ENCODE data around the gene DNAH6.
"Not testable (repeated sequence)": the region's sequence is repeated elsewhere in the genome, so short reads cannot be mapped to it uniquely, and the experiment has no call there.

DNAH6 gene

DNA sequence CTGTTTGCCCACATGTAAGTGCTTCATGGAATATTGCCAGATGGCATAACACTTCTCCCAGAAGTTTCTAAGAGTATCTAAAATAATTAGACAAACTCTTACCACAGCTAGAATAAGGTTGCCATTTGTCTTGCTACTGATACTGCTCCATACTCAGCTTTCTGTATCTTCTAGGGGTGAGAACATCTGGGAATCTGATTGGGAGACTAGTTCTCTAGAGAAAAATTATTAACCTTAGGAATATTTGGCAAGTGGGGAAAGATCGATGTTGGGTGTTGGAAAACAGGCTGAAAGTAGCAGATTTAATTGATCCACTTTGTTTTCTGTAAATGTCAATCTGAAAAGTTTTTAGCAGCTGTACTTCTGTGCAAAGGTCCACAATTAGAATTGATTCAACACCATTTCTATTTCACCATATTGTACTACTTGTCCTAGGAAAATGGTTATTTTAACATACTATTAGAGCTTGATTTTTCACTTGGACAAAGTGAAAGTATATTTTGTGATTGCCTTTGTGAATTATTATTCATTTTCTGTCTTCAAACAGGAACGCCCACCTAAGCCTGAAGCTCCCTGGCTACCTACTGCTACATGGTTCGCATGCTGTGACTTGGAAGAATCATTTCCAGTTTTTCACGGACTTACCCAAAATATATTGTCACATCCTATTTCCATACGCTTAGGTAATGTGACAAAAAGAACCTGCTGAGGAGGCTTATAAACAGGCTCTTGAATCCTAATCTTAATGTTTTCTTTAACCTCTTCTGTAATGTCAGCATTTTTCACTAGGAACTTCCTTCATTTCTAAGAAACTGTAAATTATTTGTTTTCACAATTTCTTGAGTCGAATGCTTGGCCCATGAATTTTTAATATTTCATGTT, 216.8 kb downstream of the DNAH6 start:
- no peak for DNase-seq (ENCODE audit: low spot score)
- no peak for FAIRE-seq

DNA sequence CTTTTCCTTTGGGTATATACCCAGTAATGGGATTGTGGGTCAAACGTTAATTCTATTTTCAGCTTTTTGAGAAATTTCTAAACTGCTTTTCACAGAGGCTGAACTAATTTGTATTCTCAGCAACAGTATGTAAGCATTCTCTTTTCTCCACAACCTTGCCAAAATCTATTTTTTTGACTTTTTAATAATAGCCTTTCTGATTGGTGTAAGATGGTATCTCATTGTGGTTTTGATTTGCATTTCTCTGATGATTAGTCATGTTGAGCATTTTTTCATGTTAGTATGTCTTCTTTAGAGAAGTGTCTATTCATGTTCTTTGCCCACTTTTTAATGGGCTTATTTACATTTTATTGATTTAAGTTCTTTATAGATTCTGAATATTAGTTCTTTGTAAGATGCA, 219.1 kb downstream of the DNAH6 start:
- FAIRE-seq, result no peak
- no peak for DNase-seq (ENCODE audit: low spot score)

DNA sequence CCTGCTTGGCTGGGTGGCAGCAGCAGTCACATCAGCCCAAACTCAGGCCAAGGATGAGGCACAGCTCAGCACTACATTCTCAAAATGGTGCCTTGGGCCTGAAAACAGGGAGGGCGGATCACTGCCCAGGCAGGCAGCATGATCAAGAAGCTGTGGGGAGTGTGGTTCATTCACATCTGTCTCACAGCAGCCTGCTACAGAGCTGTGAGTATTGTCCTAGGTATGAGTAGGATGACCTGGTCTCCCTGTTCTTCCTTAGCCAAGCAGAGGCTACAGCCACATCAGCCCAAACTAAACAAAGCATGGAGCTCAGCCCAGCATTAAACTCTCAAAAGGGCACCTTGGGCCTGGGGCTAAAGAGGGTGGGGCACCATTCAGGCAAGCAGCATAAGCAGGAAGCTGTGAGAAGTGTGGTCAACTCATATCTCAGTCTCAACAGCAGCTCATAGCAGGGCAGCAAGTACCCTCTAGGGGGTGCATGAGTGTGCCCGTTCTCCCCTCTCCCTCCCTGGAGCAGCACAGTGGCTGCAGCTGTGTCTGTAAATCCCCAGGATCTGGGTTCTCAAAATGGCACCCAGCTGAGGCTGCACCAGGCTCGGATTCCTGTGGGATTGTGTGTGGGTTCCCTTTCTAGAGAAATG, 225.0 kb downstream of the DNAH6 start:
- FAIRE-seq, result no peak
- DNase-seq (ENCODE audit: low spot score), result no peak

DNA sequence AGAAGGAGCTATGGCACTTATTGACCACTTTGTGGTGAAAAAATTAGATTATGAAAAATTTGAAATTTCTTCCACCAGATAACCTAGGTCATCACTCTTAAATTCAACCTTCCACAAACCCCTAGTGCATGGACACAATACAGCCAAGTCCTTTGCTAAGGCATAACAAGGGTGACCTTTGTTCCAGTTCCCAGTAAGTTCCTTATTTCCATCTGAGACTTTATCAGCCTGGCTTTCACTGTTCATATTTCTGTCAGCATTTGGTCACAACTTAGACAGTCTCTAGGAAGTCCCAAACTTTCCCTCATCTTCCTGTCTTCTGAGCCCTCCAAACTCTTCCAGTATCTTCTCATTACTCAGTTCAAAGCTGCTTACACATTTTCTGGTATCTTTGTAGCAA, 232.0 kb downstream of the DNAH6 start:
- DNase-seq (ENCODE audit: low spot score) (no peak), FAIRE-seq (no peak)

DNA sequence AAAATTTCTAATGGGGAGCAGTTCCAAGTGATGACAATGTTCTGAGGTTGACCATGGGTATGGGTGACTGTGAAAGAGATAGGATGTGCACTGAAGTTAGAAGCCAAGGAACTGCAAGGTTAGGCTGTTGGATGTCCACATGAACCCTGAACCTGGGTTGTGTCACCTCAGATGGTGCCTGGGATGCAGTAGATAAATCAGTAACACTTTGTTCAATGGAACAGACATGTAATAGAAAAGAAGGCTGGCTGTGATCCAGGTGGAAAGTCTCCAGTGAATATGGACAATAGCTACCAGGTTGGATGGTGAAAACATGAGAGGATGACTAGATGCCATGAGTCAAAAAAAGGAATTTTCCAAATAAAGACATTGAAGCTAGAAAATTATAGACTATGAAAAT, 233.1 kb downstream of the DNAH6 start:
- no peak for FAIRE-seq
- no peak for DNase-seq (ENCODE audit: low spot score)

DNA sequence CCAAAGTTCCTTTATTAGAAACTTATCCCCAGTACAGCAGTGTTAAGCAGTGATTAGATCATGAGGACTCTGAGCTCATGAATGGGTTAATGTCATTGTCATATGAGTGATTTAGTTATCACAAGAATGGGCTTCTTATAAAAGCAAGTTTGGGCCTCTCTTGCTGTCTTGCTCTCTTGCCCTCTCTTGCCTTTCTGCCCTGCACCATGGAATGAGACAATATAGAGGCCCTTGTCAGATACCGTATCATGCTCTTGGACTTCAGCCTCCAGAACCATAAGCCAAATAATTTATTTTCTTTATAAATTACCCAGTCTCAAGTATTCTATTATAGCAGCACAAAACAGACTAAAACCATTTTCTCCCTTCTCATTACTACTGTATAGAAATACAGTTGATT, 238.8 kb downstream of the DNAH6 start:
- DNase-seq (ENCODE audit: low spot score), result no peak
- no peak for FAIRE-seq

DNA sequence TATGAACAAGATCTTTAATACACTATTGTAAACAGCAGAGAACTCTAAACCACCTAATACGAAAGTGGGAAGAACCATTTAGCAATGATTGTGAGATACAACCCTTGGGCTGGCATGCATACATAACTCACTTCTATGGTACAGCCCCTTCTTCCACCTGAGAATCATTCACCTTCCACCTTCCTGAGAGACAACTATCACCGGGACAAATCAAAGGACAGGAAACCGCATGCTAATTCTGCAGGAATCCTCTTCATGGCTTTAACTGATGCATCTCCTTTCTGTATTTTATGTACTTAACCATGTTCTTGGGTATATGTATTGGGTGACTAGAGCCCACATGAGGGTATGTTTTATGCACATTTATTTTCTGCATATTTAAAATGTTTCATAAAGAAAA, 241.3 kb downstream of the DNAH6 start:
- no peak for FAIRE-seq
- DNase-seq (ENCODE audit: low spot score), result no peak

DNA sequence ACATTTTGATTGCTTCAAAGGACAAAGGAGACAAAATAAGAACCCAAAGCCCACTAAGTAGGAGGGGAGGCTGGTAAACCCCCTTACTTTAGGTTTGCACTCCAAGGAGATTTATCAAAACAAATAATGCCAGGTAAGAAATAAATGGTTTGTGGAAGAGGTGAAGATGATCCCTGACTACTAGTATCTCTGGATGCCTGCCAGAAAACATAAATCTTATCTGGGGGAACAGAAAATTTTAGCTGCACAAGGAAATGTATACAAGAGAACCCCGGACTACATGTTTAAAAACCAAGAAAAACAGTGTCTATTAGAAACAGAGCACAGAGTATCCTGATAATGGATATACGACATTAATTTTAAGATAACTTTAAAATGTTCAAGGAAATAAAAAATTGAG, 250.5 kb downstream of the DNAH6 start:
- DNase-seq (ENCODE audit: low spot score) (no peak), FAIRE-seq (no peak)

DNA sequence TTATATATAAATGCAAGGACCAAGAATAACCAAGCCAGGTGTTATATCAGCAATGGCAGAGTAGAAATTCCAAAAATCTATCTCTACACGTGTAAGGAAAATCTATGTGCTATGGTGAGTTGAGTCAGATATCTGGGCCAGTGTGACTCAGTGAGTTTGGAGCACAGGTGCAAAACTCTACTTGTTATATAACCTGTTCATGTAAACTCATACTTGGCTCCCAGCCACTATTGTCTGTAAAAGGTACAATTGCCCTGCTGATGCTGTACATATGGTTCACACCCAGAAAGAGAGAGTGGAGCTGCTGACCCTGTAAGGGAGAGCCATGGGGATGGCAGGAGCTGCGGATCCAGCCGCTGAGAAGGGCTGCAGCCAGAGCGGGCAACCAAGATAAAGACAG, 252.5 kb downstream of the DNAH6 start:
- FAIRE-seq, result no peak
- no peak for DNase-seq (ENCODE audit: low spot score)

DNA sequence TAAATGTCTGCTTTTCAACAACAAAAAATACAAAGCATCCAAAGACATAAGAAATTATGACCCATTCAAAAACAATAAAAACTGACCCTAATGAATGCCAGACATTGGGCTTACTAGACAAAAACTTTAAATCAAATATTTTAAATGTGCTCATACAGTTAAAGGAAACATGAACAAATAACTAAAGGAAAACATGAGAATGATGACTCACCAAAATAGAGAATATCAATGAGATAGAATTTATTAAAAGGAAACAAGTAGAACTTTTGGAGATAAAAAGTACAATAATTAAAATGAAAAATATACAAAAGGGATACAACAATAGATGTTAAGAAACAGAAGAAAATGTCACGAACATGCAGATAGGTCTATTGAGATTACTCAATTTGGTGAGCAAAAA, 254.0 kb downstream of the DNAH6 start:
- DNase-seq (ENCODE audit: low spot score) (no peak), FAIRE-seq (no peak)

DNA sequence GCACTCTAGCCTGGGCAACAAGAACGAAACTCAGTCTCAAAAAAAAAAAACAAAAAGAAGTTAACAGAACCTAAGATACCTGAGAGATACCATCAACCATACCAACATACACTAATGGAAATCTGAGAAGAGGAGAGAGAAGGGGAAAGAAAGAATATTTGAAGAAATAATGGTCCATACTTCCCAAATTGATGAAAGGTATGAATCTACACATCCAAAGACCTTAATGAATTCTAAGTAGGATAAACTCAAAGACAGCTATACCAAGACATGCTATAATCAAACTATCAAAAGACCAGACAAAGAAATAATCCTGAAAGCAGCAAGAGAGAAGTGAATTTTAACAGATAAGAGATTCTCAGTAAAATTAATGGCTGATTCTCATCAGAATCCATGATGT, 255.0 kb downstream of the DNAH6 start:
- no peak for FAIRE-seq
- no peak for DNase-seq (ENCODE audit: low spot score)

DNA sequence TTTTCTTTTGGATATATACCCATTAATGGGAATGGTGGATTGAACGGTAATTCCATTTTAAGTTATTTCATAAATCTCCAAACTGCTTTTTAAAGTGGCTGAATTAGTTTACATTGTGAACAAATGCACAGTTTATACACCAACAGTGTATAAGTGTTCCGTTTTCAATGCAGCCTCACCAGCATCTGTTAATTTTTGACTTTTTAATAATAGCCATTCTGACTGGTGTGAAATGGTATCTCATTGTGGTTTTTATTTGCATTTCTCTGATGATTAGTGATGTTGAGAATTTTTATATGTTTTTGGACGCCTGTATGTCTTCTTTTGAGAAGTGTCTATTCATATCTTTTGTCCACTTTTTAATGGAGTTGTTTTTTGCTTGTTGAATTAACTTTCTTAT, 257.3 kb downstream of the DNAH6 start:
- not testable (repeated sequence) for DNase-seq (ENCODE audit: low spot score); FAIRE-seq

DNA sequence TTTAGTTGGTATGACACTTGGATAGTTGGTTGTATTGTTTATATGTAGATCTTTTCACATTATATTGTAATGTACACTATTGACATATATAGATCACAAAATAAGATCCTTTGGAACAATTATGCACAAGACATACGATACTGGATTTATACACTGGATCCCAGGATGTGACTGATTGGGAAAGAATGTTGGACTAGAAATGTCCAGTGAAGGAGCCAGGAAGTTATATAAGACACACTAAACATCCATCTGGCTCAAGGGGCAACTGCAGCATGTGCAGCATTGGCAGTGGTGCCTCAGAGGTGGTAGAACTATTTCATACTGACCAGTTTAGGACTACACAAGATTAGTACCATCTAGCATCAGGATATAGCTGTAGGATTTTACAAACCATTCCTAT, 259.7 kb downstream of the DNAH6 start:
- FAIRE-seq (no peak), DNase-seq (ENCODE audit: low spot score) (no peak)

DNA sequence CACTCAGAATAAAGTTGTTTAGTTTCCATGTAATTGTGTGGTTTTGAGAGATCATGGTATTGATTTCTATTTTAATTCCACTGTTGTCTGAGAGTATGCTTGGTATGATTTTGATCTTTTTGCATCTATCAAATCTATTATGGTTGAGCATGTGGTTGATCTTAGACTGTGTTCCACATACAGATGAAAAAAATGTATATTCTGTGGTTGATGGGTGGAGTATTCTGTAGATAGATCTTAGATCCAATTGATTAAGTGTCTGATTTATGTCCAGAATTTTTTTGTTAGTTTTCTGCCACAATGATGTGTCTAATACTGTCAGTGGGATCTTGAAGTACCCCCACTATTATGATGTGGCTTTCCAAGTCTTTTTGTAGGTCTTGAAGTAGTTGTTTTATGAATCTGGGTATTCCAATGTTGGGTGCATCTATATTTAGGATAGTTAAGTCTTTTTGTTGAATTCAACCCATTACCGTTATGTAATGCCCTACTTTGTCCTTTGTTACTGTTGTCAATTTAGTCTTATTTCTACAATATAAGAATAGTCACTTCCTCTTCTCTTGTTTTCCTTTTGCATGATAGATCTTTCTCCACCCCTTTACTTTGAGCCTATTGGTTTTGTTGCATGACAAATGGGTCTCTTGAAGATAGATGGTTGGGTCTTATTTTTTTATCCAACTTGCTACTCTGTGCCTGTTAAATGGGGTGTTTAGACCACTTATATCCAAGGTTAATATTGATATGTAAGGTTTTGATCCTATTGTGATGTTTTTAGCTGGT, 262.8 kb downstream of the DNAH6 start:
- FAIRE-seq, result no peak

DNA sequence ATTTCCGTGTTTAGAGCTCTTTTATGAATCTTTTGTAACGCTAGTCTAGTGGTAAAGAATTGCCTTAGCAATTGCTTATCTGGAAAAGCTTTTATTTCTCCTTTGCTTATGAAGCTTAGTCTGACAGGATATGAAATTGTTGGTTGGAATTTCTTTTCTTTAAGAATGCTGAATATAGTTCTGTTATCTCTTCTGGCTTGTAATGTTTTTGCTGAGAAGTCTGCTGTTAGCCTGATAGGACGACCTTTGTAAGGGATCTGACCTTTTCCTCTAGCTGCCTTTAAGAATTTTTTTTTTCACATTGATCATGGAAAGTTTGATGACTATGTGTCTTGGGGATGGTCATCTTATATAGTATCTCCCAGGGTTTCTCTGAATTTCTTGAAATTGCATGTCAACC, 263.5 kb downstream of the DNAH6 start:
- FAIRE-seq, result no peak
- DNase-seq (ENCODE audit: low spot score), result no peak

More for the DNA sequence above, 262.8 kb downstream of the DNAH6 start:
- DNase-seq (ENCODE audit: low spot score), result no peak

DNA sequence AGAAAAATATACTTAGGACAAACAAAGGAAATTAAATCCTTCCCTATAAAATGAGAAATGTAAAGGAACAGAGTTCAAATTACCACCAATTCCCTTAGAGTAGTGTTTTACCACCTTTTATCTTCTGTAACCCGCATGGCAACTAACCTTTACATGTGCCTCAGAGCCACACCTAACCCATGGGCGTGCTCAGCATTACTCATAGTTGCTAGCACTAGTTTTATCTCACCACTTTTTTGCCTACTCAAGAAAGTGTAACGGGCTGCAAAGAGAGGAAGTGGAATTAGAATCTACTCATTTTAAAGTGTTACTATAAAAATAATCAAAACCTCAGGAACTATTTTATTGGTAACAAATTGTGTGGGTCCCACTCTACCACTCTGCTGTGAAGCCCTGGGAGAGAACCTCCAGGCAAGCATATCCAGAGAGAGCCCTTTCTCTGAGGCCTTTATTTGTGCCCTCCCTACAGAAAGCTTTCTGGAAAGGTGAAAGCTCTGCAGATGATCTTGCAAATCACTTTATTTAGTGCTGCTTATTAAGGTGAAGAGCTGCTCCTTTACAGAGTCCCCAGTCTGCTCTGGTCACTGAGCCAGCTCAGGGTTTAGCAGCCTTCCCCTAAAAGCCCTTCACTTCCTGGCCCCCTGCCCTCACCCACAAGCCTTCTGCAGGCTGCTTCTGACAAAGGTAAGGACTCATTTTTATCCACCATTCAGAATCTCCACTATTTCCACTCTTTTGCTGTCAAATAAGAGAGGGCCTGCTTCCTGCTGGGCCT, 265.8 kb downstream of the DNAH6 start:
- no peak for DNase-seq (ENCODE audit: low spot score)
- FAIRE-seq, result no peak

DNA sequence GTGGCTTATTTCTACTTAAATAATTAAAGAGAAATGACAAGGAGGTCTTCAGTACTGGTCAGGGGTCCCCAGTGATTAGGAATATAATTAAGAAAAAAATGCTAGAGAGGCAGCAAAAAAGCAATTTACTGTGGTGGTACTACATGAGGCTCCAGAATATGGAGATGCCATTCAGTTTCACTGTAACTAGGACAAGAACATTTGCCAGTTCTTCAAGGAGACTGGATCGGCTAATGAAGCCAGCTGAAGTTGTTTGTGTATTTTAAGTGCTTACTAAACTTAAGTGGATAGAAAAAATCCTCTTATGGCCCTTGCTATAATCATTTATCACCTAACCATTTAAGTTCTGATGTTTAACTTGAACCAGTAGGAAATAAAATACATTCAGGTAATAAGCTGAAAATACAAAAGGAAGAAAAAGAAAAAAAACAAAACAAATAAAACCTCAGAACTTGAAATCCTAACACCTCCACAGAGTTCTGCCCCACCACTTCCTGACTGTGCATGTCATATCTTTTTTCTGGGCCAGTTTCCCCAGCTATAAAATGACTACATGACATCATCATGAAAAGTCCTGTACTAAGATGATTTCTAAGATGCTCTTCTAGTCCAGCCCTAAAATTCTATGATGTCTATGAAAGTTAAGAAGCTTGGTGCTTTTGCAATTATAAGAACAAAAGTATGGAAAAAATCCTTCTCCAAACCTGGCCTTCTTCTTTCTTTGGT, 266.6 kb downstream of the DNAH6 start:
- DNase-seq (ENCODE audit: low spot score) (no peak), FAIRE-seq (no peak)

DNA sequence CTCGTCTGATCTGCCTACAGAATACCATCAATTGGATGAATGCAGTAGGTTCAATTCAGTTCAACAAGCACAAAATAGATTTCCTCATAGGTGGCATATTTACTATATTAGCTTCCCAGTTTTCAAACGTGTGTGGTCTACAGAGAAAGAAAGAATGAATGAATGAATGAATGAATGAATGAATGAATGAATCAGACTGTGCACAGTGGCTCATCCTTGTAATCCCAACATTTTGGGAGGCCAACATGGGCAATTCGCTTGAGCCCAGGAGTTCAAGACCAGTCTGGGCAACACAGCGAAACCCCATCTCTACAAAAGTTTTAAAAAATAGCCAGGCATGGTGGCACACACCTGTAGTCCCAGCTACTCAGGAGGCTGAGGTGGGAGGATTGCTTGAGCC, 269.7 kb downstream of the DNAH6 start:
- FAIRE-seq (no peak), DNase-seq (ENCODE audit: low spot score) (no peak)

DNA sequence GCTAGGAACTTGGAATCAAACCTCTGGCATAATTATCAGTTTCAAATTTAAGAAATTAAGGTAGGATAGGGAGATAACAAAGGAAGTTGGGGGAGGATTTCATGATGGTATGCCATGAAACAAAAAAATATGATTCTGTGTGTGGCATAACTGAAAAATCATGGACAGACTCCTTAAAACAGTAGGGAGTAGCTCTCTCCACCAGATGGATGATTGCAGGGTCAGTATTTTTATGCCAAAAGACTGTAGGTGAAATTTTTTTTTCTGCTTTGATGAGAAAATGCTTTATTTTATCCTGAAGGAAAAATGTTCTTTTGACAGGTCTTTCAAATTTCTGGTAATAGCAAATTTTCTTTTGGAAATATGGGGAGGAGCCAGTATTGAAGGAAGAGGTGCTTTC, 270.3 kb downstream of the DNAH6 start:
- DNase-seq (ENCODE audit: low spot score) (no peak), FAIRE-seq (no peak)

DNA sequence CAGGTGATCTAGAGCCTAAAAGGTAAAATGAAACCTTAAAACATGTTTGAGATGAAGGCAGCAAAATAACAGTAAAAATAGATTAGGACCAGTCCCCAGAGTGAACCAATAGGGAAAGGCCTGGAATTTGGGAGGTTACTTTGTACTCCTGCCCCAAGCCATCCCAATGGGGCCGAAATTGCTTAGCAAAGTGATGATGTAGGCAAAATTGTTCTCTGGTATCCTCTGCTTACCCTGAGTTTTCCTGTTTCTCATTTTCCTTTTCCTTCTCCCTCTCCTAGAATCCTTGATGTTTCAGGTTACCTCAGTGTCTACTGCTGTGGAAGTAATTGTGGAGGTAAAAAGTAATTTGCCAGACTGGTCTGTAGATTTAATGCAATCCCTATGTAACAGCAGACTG, 271.7 kb downstream of the DNAH6 start:
- FAIRE-seq (no peak), DNase-seq (ENCODE audit: low spot score) (no peak)

DNA sequence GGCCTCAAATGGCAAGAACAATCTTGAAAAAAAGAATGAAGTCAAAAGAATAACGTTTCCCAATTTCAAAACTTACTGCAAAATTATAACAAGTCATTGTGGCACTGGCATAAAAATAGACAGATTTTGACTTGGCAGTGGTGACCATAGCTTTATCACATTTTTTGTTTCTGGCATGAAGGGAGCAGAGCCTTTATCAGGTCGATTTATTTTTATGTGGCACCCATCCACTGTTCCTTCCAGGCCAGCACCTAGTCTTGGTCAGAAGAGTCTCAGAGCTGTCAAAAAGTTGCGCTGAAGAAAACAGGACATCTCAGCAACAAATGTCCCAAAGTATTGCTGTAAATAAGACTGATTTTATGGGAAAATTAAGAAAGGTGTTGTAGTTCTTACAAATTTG, 272.2 kb downstream of the DNAH6 start:
- DNase-seq (ENCODE audit: low spot score) (no peak), FAIRE-seq (no peak)

Data from RCC 7860 (cell line).